ENCODE measurements around the gene LYPD1. TPM values are rescaled to one million over a fixed set of nuclear protein-coding genes. Genes with fewer than 3 reads are reported as not detected.
A peak's percentile ranks its signal among the peaks of the same experiment; 100 is the strongest.

The LYPD1 gene
- total and polyA plus RNA-seq, 5 donors: 0.07 TPM; not detected in 4

DNA sequence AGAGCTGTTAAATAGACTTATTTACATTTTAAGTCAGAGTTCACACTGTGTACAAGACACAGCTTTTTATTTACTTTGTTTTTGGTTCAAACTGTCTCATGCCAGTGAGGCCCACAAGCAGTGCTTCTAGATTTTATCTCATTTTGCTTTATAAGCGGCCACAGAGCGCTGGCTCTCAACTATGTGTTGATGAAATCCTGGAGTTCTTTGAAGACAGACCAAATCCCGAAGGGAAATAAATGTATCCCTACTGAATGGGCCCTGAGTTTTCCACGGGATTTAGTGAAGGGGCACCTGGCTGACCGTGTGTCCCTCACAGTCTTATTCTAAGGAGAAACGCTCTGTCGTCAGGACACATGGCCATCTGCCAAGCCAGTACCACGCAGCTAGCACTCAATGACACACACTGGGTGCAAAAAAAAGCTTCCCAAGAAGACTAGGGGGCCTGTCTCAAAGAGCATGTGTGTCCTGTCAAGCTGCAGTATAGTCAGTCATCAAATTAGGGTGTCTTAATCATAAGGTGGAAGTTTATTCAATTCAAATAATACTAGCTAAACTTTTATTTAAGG lies 23.4 kb downstream of the LYPD1 start:
- Histone ChIP-seq H3K27me3 (ENCODE audit: control insufficient read depth, insufficient read depth) (no peaks in the 10 kb centered on the region), H3K4me1 (ENCODE audit: control insufficient read depth, insufficient read depth, low read length) (no peaks in the 10 kb centered on the region), H3K4me3 (ENCODE audit: low read length) (no peak overlapping the region), H3K27ac (ENCODE audit: low read length) (no peak overlapping the region), H3K9me3 (ENCODE audit: control insufficient read depth, low read length) (no peaks in the 10 kb centered on the region)
- no peak for DNase-seq
- intact Hi-C loops (cut with DNase I): no loop called here
- WGBS: 63% methylated on average over 8 of the region's 8 CpGs
- no peak for ATAC-seq

DNA sequence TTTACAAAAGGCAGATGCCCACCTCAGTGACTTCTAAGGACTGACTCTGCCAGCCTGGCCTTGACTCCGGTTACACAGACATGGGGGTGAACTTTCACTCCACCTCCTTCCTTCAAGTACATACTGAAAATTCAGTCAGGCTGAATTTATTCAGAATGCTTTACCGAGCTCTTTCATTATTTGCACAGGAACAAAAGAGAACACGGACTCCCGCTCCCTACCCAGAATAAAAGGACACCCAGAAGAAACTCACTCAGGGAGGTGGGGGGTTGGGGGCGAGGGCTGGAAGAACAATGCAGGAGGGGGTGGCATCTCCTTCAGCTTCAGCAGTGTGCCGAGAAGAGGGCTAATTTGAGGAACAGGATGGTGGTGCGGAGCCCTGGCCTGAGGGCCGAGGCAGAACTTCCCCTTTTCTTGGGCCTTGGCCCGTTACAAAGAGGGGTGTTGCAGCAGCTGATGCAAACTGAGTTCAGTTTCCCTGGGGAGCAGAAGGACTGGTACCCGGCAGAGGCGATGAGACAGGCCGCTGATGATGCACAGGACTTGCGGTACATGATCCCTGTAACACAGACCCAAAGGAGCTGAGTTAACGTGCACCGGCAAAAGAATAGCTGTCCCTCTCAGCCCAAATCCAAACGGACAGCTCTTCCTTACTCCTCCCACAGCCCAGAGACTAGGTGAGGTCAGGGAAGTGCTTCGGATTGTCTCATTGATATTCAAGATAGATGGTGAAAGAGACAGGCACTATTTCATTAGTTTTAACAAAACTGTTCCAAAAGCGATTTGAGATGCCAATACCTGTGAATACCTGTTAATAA lies 24.1 kb downstream of the LYPD1 start:
- intact Hi-C loops (cut with DNase I): no loop called here
- DNase-seq (peak in 2 of 3 donors; percentile 37 to 60), ATAC-seq (peak in 1 of 2 donors; percentile 54)
- WGBS: 82% methylated on average over 18 of the region's 18 CpGs
- Histone ChIP-seq H3K4me1 (ENCODE audit: control insufficient read depth, insufficient read depth, low read length) (no peaks in the 10 kb centered on the region), H3K27me3 (ENCODE audit: control insufficient read depth, insufficient read depth) (no peaks in the 10 kb centered on the region), H3K9me3 (ENCODE audit: control insufficient read depth, low read length) (no peaks in the 10 kb centered on the region), H3K27ac (ENCODE audit: low read length) (no peak overlapping the region), H3K4me3 (ENCODE audit: low read length) (no peak overlapping the region)

- no peak overlapping the region for H3K4me3 ChIP-seq (ENCODE audit: low read length)
- no peak overlapping the region for H3K27ac ChIP-seq (ENCODE audit: low read length)
- WGBS: 80% methylated on average over 35 of the region's 35 CpGs
- intact Hi-C loops (cut with DNase I): no loop called here
- DNase-seq (peak in 1 of 3 donors; percentile 54), ATAC-seq (peak in 1 of 2 donors; percentile 31)
- H3K9me3 ChIP-seq (ENCODE audit: control insufficient read depth, low read length): no peaks in the 10 kb centered on the region
- H3K27me3 ChIP-seq (ENCODE audit: control insufficient read depth, insufficient read depth): no peaks in the 10 kb centered on the region
- no peaks in the 10 kb centered on the region for H3K4me1 ChIP-seq (ENCODE audit: control insufficient read depth, insufficient read depth, low read length)
Observed at GRCh38 chr2:132645176-132645575, 24.8 kb downstream of the LYPD1 start.

DNA sequence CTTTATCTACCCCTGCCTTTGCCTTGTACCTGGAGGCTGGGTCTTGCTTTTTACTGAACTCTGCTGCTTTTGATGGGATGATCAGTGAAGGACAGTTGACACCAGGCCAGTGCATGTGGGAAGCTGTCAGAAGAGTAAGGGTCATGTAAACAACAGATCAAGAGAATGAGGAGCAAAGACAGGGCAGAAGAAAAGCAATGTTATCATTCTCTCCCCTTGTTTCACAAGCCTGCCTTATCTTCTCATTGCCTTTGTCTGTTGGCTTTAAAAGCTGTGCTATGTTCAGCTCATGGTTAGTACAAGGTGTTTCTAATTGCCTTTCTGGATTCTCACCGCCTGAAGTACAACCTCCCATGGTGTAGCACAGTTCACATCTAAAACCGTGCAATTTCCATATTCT lies 27.6 kb downstream of the LYPD1 start:
- Histone ChIP-seq H3K27ac (ENCODE audit: low read length) (no peak overlapping the region), H3K4me1 (ENCODE audit: control insufficient read depth, insufficient read depth, low read length) (no peaks in the 10 kb centered on the region), H3K4me3 (ENCODE audit: low read length) (no peak overlapping the region), H3K9me3 (ENCODE audit: control insufficient read depth, low read length) (no peaks in the 10 kb centered on the region), H3K27me3 (ENCODE audit: control insufficient read depth, insufficient read depth) (no peaks in the 10 kb centered on the region)
- DNase-seq (no peak), ATAC-seq (no peak)
- WGBS: 42% methylated on average over 2 of the region's 2 CpGs
- intact Hi-C loops (cut with DNase I): no loop called here

DNA sequence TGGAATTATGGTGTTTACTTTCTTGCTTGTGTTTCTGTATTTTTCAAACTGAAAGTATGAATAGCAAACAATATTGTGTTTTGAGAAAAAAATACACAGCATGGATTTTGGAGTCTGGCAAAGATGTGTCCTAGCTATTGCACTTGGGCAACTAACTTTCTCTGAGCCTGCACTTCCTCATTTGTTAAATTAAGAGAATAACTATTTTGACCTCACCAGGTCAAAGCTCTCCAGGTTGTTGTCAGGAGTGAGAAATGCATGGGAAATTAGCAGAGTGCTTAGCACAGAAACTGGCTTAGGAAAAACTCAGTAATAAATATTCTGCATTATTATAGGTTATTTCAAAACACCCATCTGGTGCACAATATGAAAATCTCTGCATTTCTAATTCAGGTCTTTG lies 28.2 kb downstream of the LYPD1 start:
- Histone ChIP-seq H3K27me3 (ENCODE audit: control insufficient read depth, insufficient read depth) (no peaks in the 10 kb centered on the region), H3K4me1 (ENCODE audit: control insufficient read depth, insufficient read depth, low read length) (no peaks in the 10 kb centered on the region)

GRCh38 chr2:132640116-132640515 lies 29.9 kb downstream of the LYPD1 start:
- H3K4me1 ChIP-seq (ENCODE audit: control insufficient read depth, insufficient read depth, low read length): no peaks in the 10 kb centered on the region
- intact Hi-C loops (cut with DNase I): no loop called here
- H3K27ac ChIP-seq (ENCODE audit: low read length): no peak overlapping the region
- H3K27me3 ChIP-seq (ENCODE audit: control insufficient read depth, insufficient read depth): no peaks in the 10 kb centered on the region
- ATAC-seq (no peak), DNase-seq (no peak)
- no peak overlapping the region for H3K4me3 ChIP-seq (ENCODE audit: low read length)
- H3K9me3 ChIP-seq (ENCODE audit: control insufficient read depth, low read length): no peaks in the 10 kb centered on the region

More for the DNA sequence above, 28.2 kb downstream of the LYPD1 start:
- intact Hi-C loops (cut with DNase I): no loop called here
- Histone ChIP-seq H3K27ac (ENCODE audit: low read length) (no peak overlapping the region), H3K4me3 (ENCODE audit: low read length) (no peak overlapping the region), H3K9me3 (ENCODE audit: control insufficient read depth, low read length) (no peaks in the 10 kb centered on the region)
- ATAC-seq (no peak), DNase-seq (no peak)

- intact Hi-C loops (cut with DNase I): no loop called here
- 82% methylated on average over 5 of the region's 5 CpGs for WGBS
- DNase-seq: no peak
Observed at GRCh38 chr2:132638313-132639040, 31.5 kb downstream of the LYPD1 start.

DNA sequence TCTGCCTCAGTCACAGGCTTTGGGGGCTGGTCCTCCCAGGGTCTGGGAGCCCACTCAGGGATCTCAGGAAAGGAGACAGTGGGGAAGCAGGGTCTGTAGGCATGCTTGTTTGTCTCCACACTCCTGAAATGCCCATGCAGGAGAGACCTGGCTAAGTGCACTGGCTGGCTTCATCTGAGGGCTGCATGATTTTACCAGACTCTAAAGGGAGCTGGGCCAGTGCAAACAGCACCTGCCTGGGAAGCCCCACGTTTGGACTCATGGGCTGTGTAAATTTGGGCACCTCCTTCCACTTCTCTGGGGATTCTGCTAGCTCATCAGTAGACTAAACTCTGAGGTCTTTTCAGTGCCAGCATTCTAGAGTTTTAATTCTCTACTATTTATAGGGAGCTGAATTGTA lies 33.7 kb downstream of the LYPD1 start:
- ATAC-seq (no peak), DNase-seq (no peak)
- Histone ChIP-seq H3K27ac (ENCODE audit: low read length) (no peak overlapping the region), H3K4me3 (ENCODE audit: low read length) (no peak overlapping the region), H3K4me1 (ENCODE audit: control insufficient read depth, insufficient read depth, low read length) (no peaks in the 10 kb centered on the region), H3K27me3 (ENCODE audit: control insufficient read depth, insufficient read depth) (no peaks in the 10 kb centered on the region), H3K9me3 (ENCODE audit: control insufficient read depth, low read length) (no peaks in the 10 kb centered on the region)
- intact Hi-C loops (cut with DNase I): no loop called here
- WGBS: 20% methylated on average over 1 of the region's 1 CpG

More at GRCh38 chr2:132638313-132639040, 31.5 kb downstream of the LYPD1 start:
- H3K4me1 ChIP-seq (ENCODE audit: control insufficient read depth, insufficient read depth, low read length): no peaks in the 10 kb centered on the region
- no peak overlapping the region for H3K27ac ChIP-seq (ENCODE audit: low read length)
- ATAC-seq: no peak
- H3K27me3 ChIP-seq (ENCODE audit: control insufficient read depth, insufficient read depth): no peaks in the 10 kb centered on the region
- H3K9me3 ChIP-seq (ENCODE audit: control insufficient read depth, low read length): no peaks in the 10 kb centered on the region
- H3K4me3 ChIP-seq (ENCODE audit: low read length): no peak overlapping the region

DNA sequence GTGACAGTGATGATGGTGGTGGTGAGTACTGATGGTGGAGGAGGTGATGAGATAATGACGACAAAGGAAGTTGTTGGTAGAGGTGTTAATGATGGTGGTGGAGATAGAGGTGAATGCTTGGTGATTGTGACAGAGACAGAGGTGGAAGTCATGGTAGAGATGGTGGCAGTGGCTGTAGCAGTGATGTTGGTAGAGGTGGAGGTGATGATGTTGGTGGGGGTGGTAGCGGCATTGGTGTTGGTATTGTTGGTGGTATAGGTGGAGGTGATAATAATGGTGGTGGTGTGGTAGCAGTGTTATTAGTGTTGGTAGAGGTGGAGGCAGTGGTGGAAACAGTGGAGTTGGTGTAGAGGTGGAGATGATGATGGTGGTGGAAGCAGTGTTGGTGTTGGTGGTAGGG lies 36.4 kb downstream of the LYPD1 start:
- Histone ChIP-seq H3K27ac (ENCODE audit: low read length) (no peak overlapping the region), H3K4me1 (ENCODE audit: control insufficient read depth, insufficient read depth, low read length) (no peaks in the 10 kb centered on the region), H3K4me3 (ENCODE audit: low read length) (no peak overlapping the region), H3K9me3 (ENCODE audit: control insufficient read depth, low read length) (no peaks in the 10 kb centered on the region), H3K27me3 (ENCODE audit: control insufficient read depth, insufficient read depth) (no peaks in the 10 kb centered on the region)
- DNase-seq: no peak
- WGBS: 79% methylated on average over 2 of the region's 2 CpGs
- intact Hi-C loops (cut with DNase I): no loop called here
- no peak for ATAC-seq

GRCh38 chr2:132632000-132632649 lies 37.9 kb downstream of the LYPD1 start:
- no peaks in the 10 kb centered on the region for H3K4me1 ChIP-seq (ENCODE audit: control insufficient read depth, insufficient read depth, low read length)
- no peak overlapping the region for H3K4me3 ChIP-seq (ENCODE audit: low read length)
- ATAC-seq: no peak
- intact Hi-C loops (cut with DNase I): no loop called here
- H3K27me3 ChIP-seq (ENCODE audit: control insufficient read depth, insufficient read depth): no peaks in the 10 kb centered on the region
- no peaks in the 10 kb centered on the region for H3K9me3 ChIP-seq (ENCODE audit: control insufficient read depth, low read length)
- WGBS: 67% methylated on average over 6 of the region's 6 CpGs
- no peak overlapping the region for H3K27ac ChIP-seq (ENCODE audit: low read length)
- DNase-seq: no peak

GRCh38 chr2:132627536-132627935 lies 42.5 kb downstream of the LYPD1 start:
- Histone ChIP-seq H3K9me3 (ENCODE audit: control insufficient read depth, low read length) (no peaks in the 10 kb centered on the region), H3K4me1 (ENCODE audit: control insufficient read depth, insufficient read depth, low read length) (no peaks in the 10 kb centered on the region), H3K4me3 (ENCODE audit: low read length) (no peak overlapping the region), H3K27me3 (ENCODE audit: control insufficient read depth, insufficient read depth) (no peaks in the 10 kb centered on the region), H3K27ac (ENCODE audit: low read length) (no peak overlapping the region)
- ATAC-seq (no peak), DNase-seq (no peak)
- 75% methylated on average over 3 of the region's 3 CpGs for WGBS
- intact Hi-C loops (cut with DNase I): no loop called here

Measured in right cardiac atrium (tissue), 5 donors.